Panc1 (cell line): Measurements from ENCODE around the gene NLRP10. TPM values are rescaled to one million over a fixed set of nuclear protein-coding genes. Genes with fewer than 3 reads are reported as not detected.

Source experiments
- ATAC-seq: fragments of 200-7000 bp; cut with Tn5 transposase; 2 replicates; pipeline ENCODE4 v1.9.1; 2020; ENCODE audit warnings: mild to moderate bottlenecking, moderate library complexity
- Bru-seq: library from RNA; stranded (reverse); fragments of 400-500 nt; gene quantifications from one replicate; lab custom pipeline; 2021; lab: Mats Ljungman, UMichigan
- BruChase-seq, 2 experiments: library from RNA; stranded (reverse); fragments of 400-500 nt; gene quantifications; one replicate each; lab custom pipeline; 2021; lab: Mats Ljungman, UMichigan
- BruUV-seq: library from RNA; stranded (reverse); fragments of 400-500 nt; replicated peaks from 2 replicates; lab custom pipeline; 2021; lab: Mats Ljungman, UMichigan
- CTCF ChIA-PET: fragments of 300-600 bp; sonication (Branson Sonifier 250); formaldehyde crosslinking; loops from one replicate; lab custom pipeline; 2022; ENCODE audit warnings: antibody characterized with exemption; lab: Charles Lee
- POLR2A ChIA-PET: fragments of 300-600 bp; sonication (Branson Sonifier 250); formaldehyde crosslinking; loops from one replicate; lab custom pipeline; 2022; ENCODE audit warnings: antibody characterized with exemption; lab: Charles Lee
- DNase-seq: peaks from one replicate; pipeline ENCODE4 v3.0.0-alpha.2; 2010; ENCODE audit warnings: low read depth, low spot score
- H3K27ac ChIP-seq: 2 replicates; pipeline ENCODE4 v1.5.1; 2011; ENCODE audit warnings: mild to moderate bottlenecking, low read length, inconsistent platforms
- H3K27me3 ChIP-seq: fragments of 200-500 bp; sonication (Bioruptor generic); 2 replicates; pipeline ENCODE4 v1.6.0; 2014; ENCODE audit warnings: low read length, inconsistent platforms; ENCODE audit not compliant: control insufficient read depth, insufficient read depth
- H3K36me3 ChIP-seq: fragments of 200-500 bp; sonication (Bioruptor generic); 2 replicates; pipeline ENCODE4 v1.5.1; 2014; ENCODE audit warnings: inconsistent platforms, mild to moderate bottlenecking, low read length, moderate library complexity; ENCODE audit not compliant: control insufficient read depth, insufficient read depth
- H3K4me1 ChIP-seq: 2 replicates; pipeline ENCODE4 v1.5.1; 2011; ENCODE audit warnings: inconsistent platforms, mild to moderate bottlenecking, low read length, moderate library complexity; ENCODE audit not compliant: control insufficient read depth, insufficient read depth
- H3K4me3 ChIP-seq, 2 experiments: 2 replicates each; pipeline ENCODE4 v1.5.1; 2011 to 2012; ENCODE audit warnings: low read depth in 2 of 2, low read length in 2 of 2, mild to moderate bottlenecking in 2 of 2, inconsistent platforms in 1 of 2, moderate library complexity in 1 of 2
- H3K9me3 ChIP-seq: fragments of 200-500 bp; sonication (Bioruptor generic); 2 replicates; pipeline ENCODE4 v1.5.1; 2014; ENCODE audit warnings: low read depth, mild to moderate bottlenecking, inconsistent platforms, low read length, moderate library complexity; ENCODE audit not compliant: control insufficient read depth, insufficient read depth
- CTCF ChIP-seq: fragments of 450-650 bp; IDR thresholded peaks from 2 replicates; pipeline ENCODE4 v1.5.1; 2017; ENCODE audit warnings: mild to moderate bottlenecking
- POLR2AphosphoS5 ChIP-seq: IDR thresholded peaks from 2 replicates; pipeline ENCODE4 v1.6.1; 2012; ENCODE audit warnings: mild to moderate bottlenecking, low read depth, low read length, moderate library complexity
- SIN3A ChIP-seq: IDR thresholded peaks from 2 replicates; pipeline ENCODE4 v1.6.1; 2012; ENCODE audit warnings: low read depth, mild to moderate bottlenecking, low read length, moderate library complexity, borderline replicate concordance; ENCODE audit not compliant: insufficient read depth
- TCF7L2 ChIP-seq: IDR thresholded peaks from 2 replicates; pipeline ENCODE4 v1.6.1; 2011; ENCODE audit warnings: mild to moderate bottlenecking, low read depth, low read length, inconsistent platforms
- in situ Hi-C: cut with HindIII; loops from 2 replicates; pipeline ENCODE4 v1.10.0; 2016; ENCODE audit warnings: low sequenced_read_pairs, low pct_unique_long_range_greater_than_20kb
- intact Hi-C: fragments of 100-400 bp; cut with micrococcal nuclease; formaldehyde crosslinking; loops from one replicate; pipeline ENCODE4 v1.10.0; 2022; ENCODE audit not compliant: unreplicated experiment
- long read RNA-seq: library from polyadenylated mRNA; unstranded; transcript quantifications from one replicate; pipeline ENCODE4 v2.0.0, GENCODE V29; 2021; ENCODE audit not compliant: unreplicated experiment
- polyA plus RNA-seq: library from polyadenylated mRNA; unstranded; fragments of >200 nt; gene quantifications from one replicate; pipeline ENCODE4 v1.2.1, GENCODE V29; 2012; ENCODE audit warnings: missing spikeins; ENCODE audit not compliant: insufficient read length
- total RNA-seq: library from RNA; stranded (reverse); gene quantifications from one replicate; pipeline ENCODE4 v1.2.1, GENCODE V29; 2021; ENCODE audit not compliant: unreplicated experiment
- TF ChIP-seq, protein P1 (sequence below), 2 experiments: IDR thresholded peaks; 2 replicates each; pipeline ENCODE4 v1.6.1; 2011 to 2012; ENCODE audit warnings: low read depth in 2 of 2, control low read depth in 1 of 2, low read length in 1 of 2, mild to moderate bottlenecking in 1 of 2, moderate library complexity in 1 of 2; ENCODE audit not compliant: insufficient read depth in 1 of 2

Gene NLRP10, protein sequence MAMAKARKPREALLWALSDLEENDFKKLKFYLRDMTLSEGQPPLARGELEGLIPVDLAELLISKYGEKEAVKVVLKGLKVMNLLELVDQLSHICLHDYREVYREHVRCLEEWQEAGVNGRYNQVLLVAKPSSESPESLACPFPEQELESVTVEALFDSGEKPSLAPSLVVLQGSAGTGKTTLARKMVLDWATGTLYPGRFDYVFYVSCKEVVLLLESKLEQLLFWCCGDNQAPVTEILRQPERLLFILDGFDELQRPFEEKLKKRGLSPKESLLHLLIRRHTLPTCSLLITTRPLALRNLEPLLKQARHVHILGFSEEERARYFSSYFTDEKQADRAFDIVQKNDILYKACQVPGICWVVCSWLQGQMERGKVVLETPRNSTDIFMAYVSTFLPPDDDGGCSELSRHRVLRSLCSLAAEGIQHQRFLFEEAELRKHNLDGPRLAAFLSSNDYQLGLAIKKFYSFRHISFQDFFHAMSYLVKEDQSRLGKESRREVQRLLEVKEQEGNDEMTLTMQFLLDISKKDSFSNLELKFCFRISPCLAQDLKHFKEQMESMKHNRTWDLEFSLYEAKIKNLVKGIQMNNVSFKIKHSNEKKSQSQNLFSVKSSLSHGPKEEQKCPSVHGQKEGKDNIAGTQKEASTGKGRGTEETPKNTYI
- total RNA-seq (not detected), Bru-seq, nascent RNA (not detected), BruChase-seq, experiment 1, labeled RNA remaining after a 2-hour chase (percentile 13 among the genes with signal in this experiment), BruChase-seq, experiment 2, labeled RNA remaining after a 6-hour chase (not detected)
- polyA plus RNA-seq, result not detected
- long read RNA-seq, result 0 reads

DNA sequence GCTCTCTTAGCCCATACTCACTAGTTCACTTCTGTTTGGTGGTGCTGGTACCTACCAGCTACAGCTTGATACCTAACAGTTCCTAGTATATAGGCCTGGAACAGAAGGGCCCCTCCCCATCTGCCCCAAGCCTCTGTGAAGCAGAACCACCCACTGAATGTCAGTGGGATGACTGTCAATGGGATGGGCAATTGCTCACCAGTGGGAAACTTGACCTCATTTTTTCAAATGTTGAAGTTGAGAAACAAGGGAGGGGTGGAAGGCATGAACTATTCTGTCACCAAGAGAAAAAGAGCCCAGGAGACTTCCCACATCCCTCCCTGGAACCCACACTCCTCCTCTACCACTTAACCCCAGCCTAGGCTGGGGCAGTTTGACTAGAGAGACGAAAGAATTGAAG lies at the start of gene NLRP10:
Gene NLRP10, minus strand, starts transcription at position 62 of the 400 bp plus-strand sequence. CDS start 1,952 bp downstream, outside the sequence.
- CTCF ChIA-PET, result no interaction called here
- in situ Hi-C loops (no loop called here), intact Hi-C loops (no loop called here)
- Histone ChIP-seq H3K9me3 (no peaks in the 10 kb centered on the region), H3K4me1 (no peaks in the 10 kb centered on the region), H3K27ac (no peak within 1 kb of the TSS), H3K27me3 (no peaks in the 10 kb centered on the region), H3K36me3 (no peaks in the 10 kb centered on the region), H3K4me3 (no peak within 1 kb of the TSS)
- TF ChIP-seq TCF7L2, result no peak
- no peak for TF ChIP-seq POLR2AphosphoS5
- TF ChIP-seq, protein P1, sequence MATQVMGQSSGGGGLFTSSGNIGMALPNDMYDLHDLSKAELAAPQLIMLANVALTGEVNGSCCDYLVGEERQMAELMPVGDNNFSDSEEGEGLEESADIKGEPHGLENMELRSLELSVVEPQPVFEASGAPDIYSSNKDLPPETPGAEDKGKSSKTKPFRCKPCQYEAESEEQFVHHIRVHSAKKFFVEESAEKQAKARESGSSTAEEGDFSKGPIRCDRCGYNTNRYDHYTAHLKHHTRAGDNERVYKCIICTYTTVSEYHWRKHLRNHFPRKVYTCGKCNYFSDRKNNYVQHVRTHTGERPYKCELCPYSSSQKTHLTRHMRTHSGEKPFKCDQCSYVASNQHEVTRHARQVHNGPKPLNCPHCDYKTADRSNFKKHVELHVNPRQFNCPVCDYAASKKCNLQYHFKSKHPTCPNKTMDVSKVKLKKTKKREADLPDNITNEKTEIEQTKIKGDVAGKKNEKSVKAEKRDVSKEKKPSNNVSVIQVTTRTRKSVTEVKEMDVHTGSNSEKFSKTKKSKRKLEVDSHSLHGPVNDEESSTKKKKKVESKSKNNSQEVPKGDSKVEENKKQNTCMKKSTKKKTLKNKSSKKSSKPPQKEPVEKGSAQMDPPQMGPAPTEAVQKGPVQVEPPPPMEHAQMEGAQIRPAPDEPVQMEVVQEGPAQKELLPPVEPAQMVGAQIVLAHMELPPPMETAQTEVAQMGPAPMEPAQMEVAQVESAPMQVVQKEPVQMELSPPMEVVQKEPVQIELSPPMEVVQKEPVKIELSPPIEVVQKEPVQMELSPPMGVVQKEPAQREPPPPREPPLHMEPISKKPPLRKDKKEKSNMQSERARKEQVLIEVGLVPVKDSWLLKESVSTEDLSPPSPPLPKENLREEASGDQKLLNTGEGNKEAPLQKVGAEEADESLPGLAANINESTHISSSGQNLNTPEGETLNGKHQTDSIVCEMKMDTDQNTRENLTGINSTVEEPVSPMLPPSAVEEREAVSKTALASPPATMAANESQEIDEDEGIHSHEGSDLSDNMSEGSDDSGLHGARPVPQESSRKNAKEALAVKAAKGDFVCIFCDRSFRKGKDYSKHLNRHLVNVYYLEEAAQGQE (IDR thresholded peaks at IDR 0.05; ENCODE audit: insufficient read depth in 1 of 2, low read depth in 2 of 2, low read length in 1 of 2), result no peak
- TF ChIP-seq CTCF, result no peak
- TF ChIP-seq SIN3A, result no peak
- no TSS peak for BruUV-seq
- no peak for DNase-seq
- POLR2A ChIA-PET, result no interaction called here
- no peak for ATAC-seq

GRCh38 chr11:8013833-8014232 lies 48.6 kb upstream of the NLRP10 start:
- ATAC-seq (no peak), DNase-seq (no peak)
- no peaks in the 10 kb centered on the region for H3K9me3 ChIP-seq
- intact Hi-C loops, result no loop called here
- ChIA-PET CTCF (no interaction called here), POLR2A (no interaction called here)
- BruUV-seq, result no TSS peak
- H3K27me3 ChIP-seq, result peaks cover 30% of the 10 kb centered on the region
- no peaks in the 10 kb centered on the region for H3K4me1 ChIP-seq
- in situ Hi-C loops, result no loop called here
- H3K27ac ChIP-seq, result no peak overlapping the region
- H3K36me3 ChIP-seq, result no peaks in the 10 kb centered on the region
- H3K4me3 ChIP-seq, result no peak overlapping the region
- no peak for TF ChIP-seq POLR2AphosphoS5
- no peak for TF ChIP-seq TCF7L2
- no peak for TF ChIP-seq SIN3A
- no peak for TF ChIP-seq CTCF
- TF ChIP-seq, protein P1 (IDR thresholded peaks at IDR 0.05; ENCODE audit: insufficient read depth in 1 of 2, low read depth in 2 of 2, low read length in 1 of 2), result no peak
